ENCODE measurements around the gene PTPRM.

The PTPRM gene

DNA sequence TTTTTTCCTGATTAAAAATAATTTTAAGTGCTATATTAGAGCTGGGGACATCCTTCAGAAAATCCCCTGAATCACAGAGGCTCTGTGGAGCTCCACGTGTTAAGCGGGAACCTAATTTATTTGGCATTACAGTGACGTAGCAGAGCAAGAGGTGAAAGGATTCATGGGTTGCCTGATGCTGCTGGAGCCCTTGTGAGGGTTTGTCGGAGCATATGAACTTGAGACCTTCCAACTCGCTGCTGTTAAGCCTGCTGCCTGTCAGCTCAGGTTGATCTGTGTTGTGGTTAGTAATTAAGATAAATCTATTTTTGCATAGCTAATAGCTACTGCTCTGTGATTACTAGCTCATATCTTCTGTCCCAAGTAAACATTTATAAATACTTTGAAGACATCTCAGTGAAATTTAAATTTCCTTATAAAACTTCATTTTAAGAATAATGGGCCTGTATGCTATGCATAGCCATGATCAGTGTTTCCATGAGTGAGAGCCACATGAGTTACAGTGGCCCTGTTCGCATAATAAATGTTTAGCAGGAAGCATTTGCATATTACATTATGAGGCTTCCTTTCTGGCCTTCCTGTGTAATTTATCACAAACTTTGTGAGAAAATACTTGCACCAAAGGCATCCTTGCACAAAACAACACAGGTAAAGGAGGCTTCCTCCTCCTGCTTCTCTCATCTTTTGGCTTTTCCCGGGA lies 438.9 kb downstream of the PTPRM start:
- no CpG with 5 or more reads among the region's 7 CpGs for WGBS (ENCODE audit: insufficient coverage, insufficient read length)
- H3K4me3 ChIP-seq (ENCODE audit: low read length), result no peak overlapping the region
- no peaks in the 10 kb centered on the region; the same call in 1 of the 2 replicates for H3K27me3 ChIP-seq (ENCODE audit: control insufficient read depth, insufficient read depth, low read length)
- no peak for DNase-seq (ENCODE audit: low read depth, low spot score)
- H3K4me1 ChIP-seq (ENCODE audit: control insufficient read depth, insufficient read depth, low read length), result peaks cover 1% of the 10 kb centered on the region; the same call in 1 of the 2 replicates
- no peaks in the 10 kb centered on the region for H3K36me3 ChIP-seq (ENCODE audit: control insufficient read depth, insufficient read depth, low read length)
- no peaks in the 10 kb centered on the region for H3K9me3 ChIP-seq (ENCODE audit: control insufficient read depth, insufficient read depth, low read length)
- H3K27ac ChIP-seq (ENCODE audit: low read length), result no peak overlapping the region

DNA sequence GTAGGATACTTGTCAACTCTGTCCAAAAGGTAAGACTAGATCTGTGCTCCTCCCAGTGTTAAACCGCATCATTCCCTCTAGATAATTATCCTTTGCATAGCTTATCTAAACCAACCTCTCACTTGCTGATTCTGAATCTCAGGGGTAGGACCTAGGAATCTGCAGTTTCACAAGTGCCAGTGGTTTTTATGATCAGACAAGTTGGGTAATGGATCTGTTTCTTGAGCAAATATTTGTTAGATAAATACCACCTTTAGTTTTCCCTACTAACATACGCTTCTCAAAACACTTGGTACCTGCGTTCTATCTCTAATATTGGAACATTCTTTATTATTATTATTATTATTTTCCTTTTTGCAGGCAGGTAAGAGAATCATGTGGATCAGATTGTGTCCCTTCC lies 439.9 kb downstream of the PTPRM start:
- no CpG with 5 or more reads among the region's 3 CpGs for WGBS (ENCODE audit: insufficient coverage, insufficient read length)
- no peak overlapping the region for H3K4me3 ChIP-seq (ENCODE audit: low read length)
- DNase-seq (ENCODE audit: low read depth, low spot score), result no peak
- H3K36me3 ChIP-seq (ENCODE audit: control insufficient read depth, insufficient read depth, low read length), result no peaks in the 10 kb centered on the region
- H3K27me3 ChIP-seq (ENCODE audit: control insufficient read depth, insufficient read depth, low read length), result no peaks in the 10 kb centered on the region; the same call in 1 of the 2 replicates
- no peaks in the 10 kb centered on the region for H3K9me3 ChIP-seq (ENCODE audit: control insufficient read depth, insufficient read depth, low read length)
- H3K27ac ChIP-seq (ENCODE audit: low read length), result no peak overlapping the region
- H3K4me1 ChIP-seq (ENCODE audit: control insufficient read depth, insufficient read depth, low read length), result peaks cover 1% of the 10 kb centered on the region; the same call in 1 of the 2 replicates

DNA sequence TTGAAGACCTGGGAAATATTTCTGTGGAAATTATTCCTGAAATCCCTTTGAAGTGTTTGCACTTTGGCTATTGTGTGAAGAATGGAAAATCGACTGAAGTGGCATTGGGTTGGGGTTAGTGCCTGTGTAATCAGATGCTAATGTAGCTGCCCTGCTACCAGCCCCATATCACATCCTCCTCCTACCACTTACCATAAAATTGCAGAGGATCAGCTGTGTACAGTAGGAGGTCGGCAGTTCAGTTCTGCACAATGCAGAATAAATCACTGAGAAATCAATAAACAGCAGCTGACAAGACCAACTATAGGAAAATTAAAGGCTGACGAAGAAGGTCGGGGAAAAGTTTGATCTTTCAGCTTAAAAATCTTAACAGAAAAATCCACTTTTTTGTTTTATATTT lies 440.9 kb downstream of the PTPRM start:
- Histone ChIP-seq H3K36me3 (ENCODE audit: control insufficient read depth, insufficient read depth, low read length) (no peaks in the 10 kb centered on the region), H3K4me3 (ENCODE audit: low read length) (no peak overlapping the region), H3K27me3 (ENCODE audit: control insufficient read depth, insufficient read depth, low read length) (no peaks in the 10 kb centered on the region; the same call in 1 of the 2 replicates), H3K4me1 (ENCODE audit: control insufficient read depth, insufficient read depth, low read length) (peaks cover 1% of the 10 kb centered on the region; the same call in 1 of the 2 replicates), H3K27ac (ENCODE audit: low read length) (no peak overlapping the region), H3K9me3 (ENCODE audit: control insufficient read depth, insufficient read depth, low read length) (no peaks in the 10 kb centered on the region)
- DNase-seq (ENCODE audit: low read depth, low spot score), result no peak
- no CpG with 5 or more reads among the region's 4 CpGs for WGBS (ENCODE audit: insufficient coverage, insufficient read length)

DNA sequence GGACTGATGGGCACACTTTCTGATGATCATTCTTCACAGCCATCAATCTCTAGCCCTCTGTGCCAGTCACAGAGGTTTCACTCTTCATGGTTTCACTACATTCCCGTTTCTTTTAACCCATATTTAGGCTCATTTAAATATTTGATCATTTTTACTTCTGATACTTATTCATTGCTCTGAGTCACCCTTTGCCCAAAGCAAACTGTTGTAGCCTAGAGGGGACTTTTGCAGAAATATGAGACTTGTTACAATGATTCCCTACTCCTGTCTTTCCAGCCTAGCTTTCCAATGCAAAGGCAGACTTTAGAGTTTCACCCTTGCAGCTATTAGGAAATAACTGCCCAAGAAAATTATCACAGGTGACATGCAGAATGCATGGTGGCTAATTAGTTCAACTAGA lies 444.2 kb downstream of the PTPRM start:
- Histone ChIP-seq H3K4me1 (ENCODE audit: control insufficient read depth, insufficient read depth, low read length) (no peaks in the 10 kb centered on the region), H3K27ac (ENCODE audit: low read length) (no peak overlapping the region), H3K9me3 (ENCODE audit: control insufficient read depth, insufficient read depth, low read length) (no peaks in the 10 kb centered on the region), H3K27me3 (ENCODE audit: control insufficient read depth, insufficient read depth, low read length) (no peaks in the 10 kb centered on the region; the same call in 1 of the 2 replicates), H3K4me3 (ENCODE audit: low read length) (no peak overlapping the region), H3K36me3 (ENCODE audit: control insufficient read depth, insufficient read depth, low read length) (no peaks in the 10 kb centered on the region)
- DNase-seq (ENCODE audit: low read depth, low spot score), result no peak
- no CpG with 5 or more reads among the region's 1 CpG for WGBS (ENCODE audit: insufficient coverage, insufficient read length)

DNA sequence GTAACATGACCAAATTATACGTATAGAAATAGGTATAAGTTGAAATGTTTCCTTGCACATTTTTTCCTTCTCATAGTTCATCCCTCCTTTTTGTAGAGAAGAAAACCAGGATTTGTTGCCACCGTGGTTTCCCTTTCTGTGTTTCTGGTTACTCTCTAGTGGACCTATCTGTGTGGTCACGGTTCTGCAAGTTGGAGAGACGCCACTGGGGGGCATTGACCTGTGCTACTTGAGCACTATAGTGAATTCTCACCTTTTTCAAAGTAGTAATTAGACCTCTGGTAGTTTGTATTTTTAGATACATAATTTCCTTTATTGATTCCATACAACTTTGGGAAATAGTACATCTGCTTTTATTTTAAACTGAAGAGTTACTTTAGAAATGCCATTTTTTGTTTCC lies 444.8 kb downstream of the PTPRM start:
- WGBS (ENCODE audit: insufficient coverage, insufficient read length), result no CpG with 5 or more reads among the region's 4 CpGs
- no peaks in the 10 kb centered on the region for H3K9me3 ChIP-seq (ENCODE audit: control insufficient read depth, insufficient read depth, low read length)
- H3K27ac ChIP-seq (ENCODE audit: low read length), result no peak overlapping the region
- H3K36me3 ChIP-seq (ENCODE audit: control insufficient read depth, insufficient read depth, low read length), result no peaks in the 10 kb centered on the region
- DNase-seq (ENCODE audit: low read depth, low spot score), result no peak
- H3K27me3 ChIP-seq (ENCODE audit: control insufficient read depth, insufficient read depth, low read length), result no peaks in the 10 kb centered on the region; the same call in 1 of the 2 replicates
- no peak overlapping the region for H3K4me3 ChIP-seq (ENCODE audit: low read length)
- H3K4me1 ChIP-seq (ENCODE audit: control insufficient read depth, insufficient read depth, low read length), result no peaks in the 10 kb centered on the region

DNA sequence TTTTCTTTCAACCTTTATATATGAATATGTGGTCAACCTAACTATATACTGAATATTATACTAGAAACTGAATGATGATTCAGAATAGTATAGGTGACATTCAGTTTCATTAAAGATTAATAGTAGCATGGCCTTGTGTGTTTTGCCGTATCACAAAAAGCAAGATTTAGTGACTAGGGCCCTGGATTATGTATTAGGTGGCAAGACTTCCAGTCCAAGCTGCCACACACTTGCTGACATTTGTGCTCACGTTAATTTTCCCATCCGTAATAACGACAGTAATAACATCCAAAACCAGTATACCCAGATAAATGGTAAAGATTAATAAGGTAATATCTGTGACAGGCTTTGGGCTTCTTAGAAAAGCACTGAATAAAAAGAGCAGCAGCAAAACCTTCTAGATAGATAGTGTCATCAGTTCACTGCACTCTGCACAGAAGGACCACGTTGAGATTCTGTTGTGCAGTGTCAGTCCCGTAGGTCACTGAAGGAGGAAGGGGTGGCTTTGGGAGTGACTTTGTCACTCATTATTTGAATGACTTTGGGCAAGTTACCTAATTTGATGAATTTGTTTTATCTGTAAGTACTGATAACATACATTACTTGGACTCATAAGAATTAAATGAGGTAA lies 451.7 kb downstream of the PTPRM start:
- no peaks in the 10 kb centered on the region for H3K9me3 ChIP-seq (ENCODE audit: control insufficient read depth, insufficient read depth, low read length)
- WGBS (ENCODE audit: insufficient coverage, insufficient read length), result no CpG with 5 or more reads among the region's 6 CpGs

DNA sequence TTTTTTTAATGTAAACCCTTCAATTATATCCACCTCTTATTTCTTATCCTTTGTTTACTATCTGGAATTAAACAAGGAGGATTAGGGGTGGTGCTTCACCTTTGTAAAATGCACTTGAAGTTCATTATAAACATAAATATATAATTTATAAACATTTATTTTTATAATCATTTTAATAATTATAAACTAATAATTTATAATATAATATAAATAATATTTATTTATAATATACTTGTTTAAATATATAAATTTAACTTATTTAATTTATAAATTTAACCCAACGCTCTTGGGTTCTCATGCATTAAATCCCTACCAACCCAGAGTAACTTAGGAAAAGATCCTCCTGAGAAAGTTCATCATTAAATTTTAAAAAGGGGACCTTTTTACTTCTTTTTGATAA lies 452.5 kb downstream of the PTPRM start:
- H3K36me3 ChIP-seq (ENCODE audit: control insufficient read depth, insufficient read depth, low read length), result no peaks in the 10 kb centered on the region
- no peak for DNase-seq (ENCODE audit: low read depth, low spot score)
- no peaks in the 10 kb centered on the region for H3K9me3 ChIP-seq (ENCODE audit: control insufficient read depth, insufficient read depth, low read length)
- no peaks in the 10 kb centered on the region for H3K27me3 ChIP-seq (ENCODE audit: control insufficient read depth, insufficient read depth, low read length)
- H3K27ac ChIP-seq (ENCODE audit: low read length), result no peak overlapping the region
- no CpG with 5 or more reads among the region's 1 CpG for WGBS (ENCODE audit: insufficient coverage, insufficient read length)
- no peaks in the 10 kb centered on the region; the same call in 1 of the 2 replicates for H3K4me1 ChIP-seq (ENCODE audit: control insufficient read depth, insufficient read depth, low read length)
- H3K4me3 ChIP-seq (ENCODE audit: low read length), result no peak overlapping the region

More for the DNA sequence above, 451.7 kb downstream of the PTPRM start:
- no peaks in the 10 kb centered on the region for H3K27me3 ChIP-seq (ENCODE audit: control insufficient read depth, insufficient read depth, low read length)
- no peak overlapping the region for H3K27ac ChIP-seq (ENCODE audit: low read length)
- no peaks in the 10 kb centered on the region for H3K36me3 ChIP-seq (ENCODE audit: control insufficient read depth, insufficient read depth, low read length)
- no peaks in the 10 kb centered on the region; the same call in 1 of the 2 replicates for H3K4me1 ChIP-seq (ENCODE audit: control insufficient read depth, insufficient read depth, low read length)
- H3K4me3 ChIP-seq (ENCODE audit: low read length), result no peak overlapping the region
- DNase-seq (ENCODE audit: low read depth, low spot score), result no peak

DNA sequence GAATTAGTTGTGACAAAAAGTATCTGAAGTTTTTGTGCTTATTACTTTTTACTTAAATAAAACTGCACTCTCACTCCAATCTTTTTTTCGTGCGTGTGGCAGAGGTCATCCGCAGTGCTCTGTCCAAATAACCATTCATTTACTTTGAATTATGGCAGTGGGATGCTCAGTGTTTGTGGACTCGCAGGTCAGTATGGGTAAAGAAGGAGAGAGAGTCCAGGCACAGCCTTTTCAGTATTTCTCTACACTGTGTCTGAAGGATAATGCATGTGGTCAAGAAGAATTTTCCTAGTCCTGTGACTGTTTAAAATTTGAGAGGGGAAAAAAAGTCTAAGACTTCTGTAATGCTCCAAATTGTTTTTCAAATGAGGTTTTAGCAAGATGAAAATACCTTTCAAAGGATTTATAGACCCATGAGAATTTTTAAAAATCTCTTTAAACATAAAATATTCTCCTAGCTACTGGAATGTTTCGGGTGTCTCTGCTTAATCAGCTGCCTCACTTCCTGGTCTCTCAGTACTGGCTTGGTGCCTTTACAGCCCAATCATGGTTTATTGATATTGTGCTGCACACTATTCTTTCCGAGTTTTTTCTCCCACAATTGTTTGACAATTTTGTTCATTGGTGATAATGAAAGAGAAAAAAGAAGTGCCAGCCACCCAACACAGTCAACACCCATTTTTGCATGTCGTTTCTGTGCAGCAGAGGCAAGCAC lies 453.2 kb downstream of the PTPRM start:
- WGBS (ENCODE audit: insufficient coverage, insufficient read length), result no CpG with 5 or more reads among the region's 7 CpGs
- DNase-seq (ENCODE audit: low read depth, low spot score), result no peak
- Histone ChIP-seq H3K4me3 (ENCODE audit: low read length) (no peak overlapping the region), H3K9me3 (ENCODE audit: control insufficient read depth, insufficient read depth, low read length) (no peaks in the 10 kb centered on the region), H3K27me3 (ENCODE audit: control insufficient read depth, insufficient read depth, low read length) (no peaks in the 10 kb centered on the region), H3K36me3 (ENCODE audit: control insufficient read depth, insufficient read depth, low read length) (no peaks in the 10 kb centered on the region), H3K4me1 (ENCODE audit: control insufficient read depth, insufficient read depth, low read length) (no peaks in the 10 kb centered on the region; the same call in 1 of the 2 replicates), H3K27ac (ENCODE audit: low read length) (no peak overlapping the region)

DNA sequence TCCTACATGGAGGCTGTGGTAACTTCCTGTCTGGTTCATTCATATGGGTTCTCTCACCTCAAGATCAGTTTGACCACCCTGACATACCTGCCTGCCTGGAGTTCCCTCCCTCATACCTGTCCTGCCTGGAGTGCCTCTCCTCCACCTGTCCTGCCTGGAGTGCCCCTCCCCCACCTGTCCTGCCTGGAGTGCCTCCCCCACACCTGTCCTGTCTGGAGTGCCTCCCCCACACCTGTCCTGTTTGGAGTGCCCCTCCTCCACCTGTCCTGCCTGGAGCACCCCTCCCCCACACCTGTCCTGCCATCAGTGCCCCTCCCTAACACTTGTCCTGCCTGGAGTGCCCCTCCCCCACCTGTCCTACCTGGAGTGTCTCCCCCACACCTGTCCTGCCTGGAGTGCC lies 461.9 kb downstream of the PTPRM start:
- Histone ChIP-seq H3K4me3 (ENCODE audit: low read length) (no peak overlapping the region), H3K27me3 (ENCODE audit: control insufficient read depth, insufficient read depth, low read length) (no peaks in the 10 kb centered on the region), H3K9me3 (ENCODE audit: control insufficient read depth, insufficient read depth, low read length) (no peaks in the 10 kb centered on the region), H3K4me1 (ENCODE audit: control insufficient read depth, insufficient read depth, low read length) (peaks cover 5% of the 10 kb centered on the region), H3K27ac (ENCODE audit: low read length) (no peak overlapping the region), H3K36me3 (ENCODE audit: control insufficient read depth, insufficient read depth, low read length) (no peaks in the 10 kb centered on the region)
- no peak for DNase-seq (ENCODE audit: low read depth, low spot score)

DNA sequence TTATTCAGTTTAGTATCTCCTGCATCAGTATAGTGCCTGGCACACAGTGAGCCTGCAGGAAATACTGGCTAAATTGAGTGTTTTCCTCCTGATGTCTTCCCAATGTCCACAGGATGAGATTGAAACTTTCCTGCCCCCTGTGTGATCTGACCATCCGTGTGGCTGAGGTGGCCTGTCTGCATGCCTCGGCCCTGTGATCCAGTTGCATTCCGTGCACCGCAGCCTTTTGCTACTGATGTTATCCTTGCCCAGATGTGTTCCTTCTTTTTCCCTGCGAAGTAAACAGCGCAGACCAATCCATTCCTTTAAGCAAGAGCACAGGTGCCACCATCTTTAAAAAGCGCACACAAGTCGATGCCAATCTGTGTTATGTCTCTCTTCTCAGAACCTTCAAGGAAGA lies 462.6 kb downstream of the PTPRM start:
- Histone ChIP-seq H3K27ac (ENCODE audit: low read length) (no peak overlapping the region), H3K9me3 (ENCODE audit: control insufficient read depth, insufficient read depth, low read length) (no peaks in the 10 kb centered on the region), H3K36me3 (ENCODE audit: control insufficient read depth, insufficient read depth, low read length) (no peaks in the 10 kb centered on the region), H3K27me3 (ENCODE audit: control insufficient read depth, insufficient read depth, low read length) (no peaks in the 10 kb centered on the region), H3K4me1 (ENCODE audit: control insufficient read depth, insufficient read depth, low read length) (peaks cover 5% of the 10 kb centered on the region), H3K4me3 (ENCODE audit: low read length) (no peak overlapping the region)
- WGBS (ENCODE audit: insufficient coverage, insufficient read length), result no CpG with 5 or more reads among the region's 8 CpGs
- no peak for DNase-seq (ENCODE audit: low read depth, low spot score)

Data from iPS DF 6.9 (cell line).